Dermis microvascular lymphatic vessel endothelial cell (primary cell): ENCODE results near the gene HRG. TPM values are rescaled to one million over a fixed set of nuclear protein-coding genes. Genes with fewer than 3 reads are reported as not detected.
"Not testable (repeated sequence)": the region's sequence is repeated elsewhere in the genome, so short reads cannot be mapped to it uniquely, and the experiment has no call there.

Source experiments
- DNase-seq, 2 donors: peaks; one replicate each; pipeline versions ENCODE4 v3.0.0 to v3.0.0-alpha.2; 2010; ENCODE audit warnings: low read depth in 2 of 2
- total RNA-seq: library from RNA; depleted of rRNA; stranded (reverse); fragments of >200 nt; gene quantifications from 2 replicates; pipeline ENCODE4 v1.2.1, GENCODE V29; 2014

Gene HRG
- total RNA-seq, 1 donor from 2014 or later, result not detected

GRCh38 chr3:186679151-186679550, 13.3 kb downstream of the HRG start:
- no peak for DNase-seq

GRCh38 chr3:186680869-186681268, 15.1 kb downstream of the HRG start:
- no peak for DNase-seq

- DNase-seq, result no peak
Observed at GRCh38 chr3:186682812-186683211, 17.0 kb downstream of the HRG start.

GRCh38 chr3:186683979-186684378, 18.2 kb downstream of the HRG start:
- DNase-seq, result no peak

GRCh38 chr3:186686475-186686874, 20.7 kb downstream of the HRG start:
- not testable (repeated sequence) for DNase-seq

GRCh38 chr3:186687120-186687651, 21.4 kb downstream of the HRG start:
- no peak for DNase-seq

GRCh38 chr3:186690304-186690703, 24.5 kb downstream of the HRG start:
- not testable (repeated sequence) for DNase-seq

- DNase-seq, result no peak
Observed at GRCh38 chr3:186691676-186692075, 25.9 kb downstream of the HRG start.

- no peak for DNase-seq
Observed at GRCh38 chr3:186693843-186694242, 28.0 kb downstream of the HRG start.

- DNase-seq, result no peak
Observed at GRCh38 chr3:186694288-186695032, 28.6 kb downstream of the HRG start.

- no peak for DNase-seq
Observed at GRCh38 chr3:186696522-186696921, 30.7 kb downstream of the HRG start.

- no peak for DNase-seq
Observed at GRCh38 chr3:186697510-186697909, 31.7 kb downstream of the HRG start.

- no peak for DNase-seq
Observed at GRCh38 chr3:186700267-186700666, 34.5 kb downstream of the HRG start.

- DNase-seq, result not testable (repeated sequence)
Observed at GRCh38 chr3:186702451-186702850, 36.6 kb downstream of the HRG start.

GRCh38 chr3:186705882-186706780, 40.3 kb downstream of the HRG start:
- no peak for DNase-seq

- no peak for DNase-seq
Observed at GRCh38 chr3:186708983-186709679, 43.3 kb downstream of the HRG start.

- DNase-seq, result not testable (repeated sequence)
Observed at GRCh38 chr3:186710694-186711093, 44.9 kb downstream of the HRG start.

- DNase-seq, result no peak
Observed at GRCh38 chr3:186713499-186713898, 47.7 kb downstream of the HRG start.

- DNase-seq, result no peak
Observed at GRCh38 chr3:186717039-186717457, 51.2 kb downstream of the HRG start, which contains the start of gene KNG1. Gene KNG1 (plus strand): TSS chr3:186717359. CDS start chr3:186717543, 184 bp downstream.

- no peak for DNase-seq
Observed at GRCh38 chr3:186719945-186720739, 54.3 kb downstream of the HRG start.

- peak in 1 of 2 donors; percentile 9 for DNase-seq
Observed at GRCh38 chr3:186722457-186722856, 56.6 kb downstream of the HRG start.
